GM12878 (cell line): ENCODE measurements around the gene FCF1. TPM values are rescaled to one million over a fixed set of nuclear protein-coding genes. Genes with fewer than 3 reads are reported as not detected.

ENCODE experiments used
- ATAC-seq: fragments of 200-7000 bp; cut with Tn5 transposase; 3 replicates; pipeline ENCODE4 v1.9.1; 2020; ENCODE audit warnings: mild to moderate bottlenecking, moderate library complexity
- BruUV-seq: library from RNA; stranded (reverse); fragments of 400-500 nt; replicated peaks from 2 replicates; lab custom pipeline; 2021; lab: Mats Ljungman, UMichigan
- CTCF ChIA-PET: fragments of 300-600 bp; sonication (Branson Sonifier 250); formaldehyde crosslinking; extraction: SDS; loops from one replicate; lab custom pipeline; 2021; ENCODE audit warnings: inconsistent platforms; lab: Yijun Ruan, JAX
- POLR2A ChIA-PET: fragments of 350-600 bp; formaldehyde crosslinking; extraction: SDS; loops from one replicate; lab custom pipeline; 2021; ENCODE audit warnings: inconsistent platforms; lab: Charles Lee
- RAD21 ChIA-PET: fragments of 300-600 bp; sonication (Branson Sonifier 250); formaldehyde crosslinking; loops from one replicate; lab custom pipeline; 2023; ENCODE audit warnings: antibody characterized with exemption; ENCODE audit not compliant: unreplicated experiment; lab: Charles Lee
- SMC1A ChIA-PET: fragments of 300-600 bp; sonication (Branson Sonifier 250); formaldehyde crosslinking; loops from one replicate; lab custom pipeline; 2023; ENCODE audit not compliant: unreplicated experiment, uncharacterized antibody; lab: Charles Lee
- DNase-seq: peaks from one replicate; pipeline ENCODE4 v3.0.0-alpha.2; 2011; ENCODE audit warnings: low read depth, low spot score
- FAIRE-seq: peaks from 3 replicates; lab custom pipeline; 2011; peaks lifted over from hg19 to GRCh38; lab: Jason Lieb, UNC
- H2AFZ ChIP-seq: 2 replicates; pipeline ENCODE4 v1.6.0; 2011; ENCODE audit warnings: low read depth, low read length, control low read depth; ENCODE audit not compliant: control insufficient read depth
- H3K27ac ChIP-seq: 2 replicates; pipeline ENCODE4 v1.5.1; 2011; ENCODE audit warnings: control low read depth; ENCODE audit not compliant: control insufficient read depth, insufficient read depth
- H3K27me3 ChIP-seq, 2 experiments: replicated peaks in 1 of 2; 2 replicates each; pipeline versions ENCODE4 v1.6.0 to v1.6.1; 2011; ENCODE audit warnings: low read length in 1 of 2; ENCODE audit not compliant: control insufficient read depth in 2 of 2, insufficient read depth in 2 of 2
- H3K36me3 ChIP-seq, 2 experiments: 2 replicates each; pipeline ENCODE4 v1.5.1; 2011; ENCODE audit warnings: low read length in 1 of 2; ENCODE audit not compliant: control insufficient read depth in 2 of 2, insufficient read depth in 2 of 2
- H3K4me1 ChIP-seq: 2 replicates; pipeline ENCODE4 v1.6.1; 2011; ENCODE audit warnings: mild to moderate bottlenecking, low read length, moderate library complexity, mixed read lengths; ENCODE audit not compliant: control insufficient read depth, insufficient read depth
- H3K4me2 ChIP-seq: 2 replicates; pipeline ENCODE4 v1.6.0; 2011; ENCODE audit warnings: control low read depth; ENCODE audit not compliant: control insufficient read depth, insufficient read depth
- H3K4me3 ChIP-seq: fragments of 200-600 bp; sonication (generic); 2 replicates; pipeline ENCODE4 v1.5.1; 2016
- H3K79me2 ChIP-seq: 2 replicates; pipeline ENCODE4 v1.6.0; 2011; ENCODE audit warnings: low read length; ENCODE audit not compliant: control insufficient read depth, insufficient read depth
- H3K9ac ChIP-seq: 2 replicates; pipeline ENCODE4 v1.8.0; 2011; ENCODE audit warnings: low read length, control low read depth, mixed read lengths; ENCODE audit not compliant: control insufficient read depth, insufficient read depth
- H3K9me3 ChIP-seq: replicated peaks from 3 replicates; pipeline ENCODE4 v1.5.1; 2011; ENCODE audit warnings: mild to moderate bottlenecking, low read length; ENCODE audit not compliant: control insufficient read depth, insufficient read depth
- H4K20me1 ChIP-seq: 2 replicates; pipeline ENCODE4 v1.6.0; 2011; ENCODE audit not compliant: control insufficient read depth, insufficient read depth
- BMI1 ChIP-seq: fragments of 450-650 bp; IDR thresholded peaks from 2 replicates; pipeline ENCODE4 v1.6.1; 2016; ENCODE audit warnings: mild to moderate bottlenecking, moderate library complexity, borderline replicate concordance
- CEBPB ChIP-seq, 2 experiments: fragments of 150-350 bp in 1 of 2; IDR thresholded peaks; 2 replicates each; pipeline ENCODE4 v1.6.1; 2012 to 2014; ENCODE audit warnings: low read depth in 2 of 2, low read length in 2 of 2, borderline replicate concordance in 1 of 2, inconsistent platforms in 1 of 2
- HDAC2 ChIP-seq: fragments of 200-600 bp; sonication (generic); IDR thresholded peaks from 2 replicates; pipeline ENCODE4 v1.6.1; 2017
- HDAC6 ChIP-seq: fragments of 200-600 bp; sonication (generic); IDR thresholded peaks from one replicate; pipeline ENCODE4 v1.8.0; 2017; ENCODE audit warnings: antibody characterized with exemption; ENCODE audit not compliant: unreplicated experiment
- KLF5 ChIP-seq: fragments of 450-650 bp; IDR thresholded peaks from 2 replicates; pipeline ENCODE4 v1.6.1; 2014; ENCODE audit warnings: mild to moderate bottlenecking; ENCODE audit not compliant: partially characterized antibody
- WRNIP1 ChIP-seq: IDR thresholded peaks from 2 replicates; pipeline ENCODE4 v1.6.1; 2011; ENCODE audit warnings: low read depth, low read length, improper control_type of control experiment, borderline replicate concordance
- WGBS: methylation state at CpG from one replicate; pipeline ENCODE4 v1.1.6; 2016; ENCODE audit warnings: low lambda C conversion rate; ENCODE audit not compliant: insufficient replicate concordance, insufficient coverage; ENCODE audit errors: missing lambda C conversion rate; 5-methylcytosine and 5-hydroxymethylcytosine counted together
- in situ Hi-C: fragments of 300-500 bp; cut with MboI; formaldehyde crosslinking; loops from 9 replicates; pipeline ENCODE4 v1.14.3; 2018; ENCODE audit warnings: mixed read lengths
- intact Hi-C: fragments of 100-400 bp; cut with micrococcal nuclease; formaldehyde crosslinking; loops from one replicate; pipeline ENCODE4 v1.14.2; 2022; ENCODE audit not compliant: unreplicated experiment
- polyA plus RNA-seq, 11 experiments: library from polyadenylated mRNA; depleted of rRNA in 4 of 11; unstranded in 6 of 11; stranded (reverse) in 5 of 11; fragments of >200 nt; fragmentation: Nextera tagmentation in 4 of 11; fragmentation: Illumina TruSeq in 1 of 11; extraction: Ambion mirVana in 4 of 11; extraction: Trizol in 1 of 11; gene quantifications; 1 replicate in 1 of 11; 2 replicates in 10 of 11; pipeline versions ENCODE4 v1.2.1 to v1.2.3, GENCODE V29; 2011 to 2016; ENCODE audit warnings: inconsistent platforms in 2 of 11, missing spikeins in 2 of 11, low read depth in 1 of 11
- total RNA-seq, 4 experiments: library from RNA; depleted of rRNA in 3 of 4; stranded (reverse); fragments of >200 nt in 3 of 4; fragmentation: Illumina TruSeq in 1 of 4; extraction: Trizol in 1 of 4; gene quantifications; 2 replicates each; pipeline versions ENCODE4 v1.2.1 to v1.2.3, GENCODE V29; 2013 to 2021
- TF ChIP-seq, protein P1 (sequence below): fragments of 450-650 bp; IDR thresholded peaks from 2 replicates; pipeline ENCODE4 v1.6.1; 2016; ENCODE audit warnings: mild to moderate bottlenecking
- TF ChIP-seq, protein P2 (sequence below): fragments of 450-650 bp; formaldehyde crosslinking; IDR thresholded peaks from 2 replicates; pipeline ENCODE4 v1.4.0; 2022; ENCODE audit warnings: mild to moderate bottlenecking, moderate library complexity
- TF ChIP-seq, protein P3 (sequence below): IDR thresholded peaks from 2 replicates; pipeline ENCODE4 v1.6.1; 2012; ENCODE audit warnings: low read depth, low read length, improper control_type of control experiment

The FCF1 gene
- total and polyA plus RNA-seq, 10 of the 15 experiments (the other 5 are each of a cell fraction or from before 2014, with no cell fraction given), result 6.2 to 88.7 (median 28.5) TPM

DNA sequence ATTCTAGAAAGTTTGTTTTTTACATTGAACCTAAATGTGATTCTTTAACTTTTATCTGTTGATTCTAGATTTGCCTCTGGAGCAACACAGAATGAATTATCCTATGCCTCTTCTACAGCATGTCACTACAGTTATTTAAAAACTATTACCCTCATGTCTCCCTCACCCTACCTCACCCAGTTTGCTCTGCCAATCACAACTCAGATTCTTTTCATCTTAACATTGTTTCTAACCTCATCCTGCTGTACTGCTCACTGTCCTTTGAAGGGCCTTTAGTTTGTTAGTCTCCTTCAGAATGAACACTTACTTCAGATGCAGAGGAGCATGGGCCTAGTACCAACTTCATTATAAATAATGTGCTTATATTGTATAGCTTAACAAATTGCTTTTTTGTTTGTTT, 71.7 kb downstream of the FCF1 start:
- peaks cover 13 to 14% of the 10 kb centered on the region in 2 experiments for H3K36me3 ChIP-seq

DNA sequence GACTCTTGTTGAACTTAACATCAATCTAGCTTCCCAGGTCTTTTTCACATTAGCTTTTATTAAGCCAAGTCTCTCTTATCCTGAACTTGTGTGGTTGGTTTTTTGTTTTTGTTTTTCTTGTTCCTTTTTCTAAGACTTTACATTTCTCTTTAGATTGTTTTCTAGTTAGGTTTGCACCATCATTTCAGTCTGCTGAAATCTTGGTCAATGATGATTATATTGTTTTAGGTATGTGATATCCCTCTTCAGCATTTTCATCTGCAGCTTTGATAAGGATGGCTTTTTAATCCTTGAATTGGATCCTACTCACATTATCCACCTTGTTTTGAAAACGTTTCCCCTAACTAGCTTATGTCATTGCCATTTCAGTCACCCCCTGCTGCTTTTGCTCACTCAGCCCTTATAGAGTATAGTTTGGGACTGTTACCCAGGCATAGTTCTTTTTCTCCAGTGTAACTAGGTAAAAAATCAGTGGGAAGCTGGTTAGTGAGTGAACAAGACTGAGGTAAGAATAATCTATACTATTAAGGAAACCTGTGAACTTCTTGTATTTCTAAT, 72.2 kb downstream of the FCF1 start:
- H3K27me3 ChIP-seq, result no peaks in the 10 kb centered on the region
- no peak overlapping the region for H3K4me3 ChIP-seq
- DNase-seq (no peak), FAIRE-seq (no peak), ATAC-seq (no peak)
- POLR2A ChIA-PET, result interaction anchor here (0.6 kb wide), 1 partner anchor 121 kb away, joined by 5 read pairs; no protein-coding TSS in a partner anchor
- no peaks in the 10 kb centered on the region; the same call in 2 of the 3 replicates for H3K9me3 ChIP-seq
- H3K36me3 ChIP-seq, result peaks cover 13 to 14% of the 10 kb centered on the region in 2 experiments
- BruUV-seq, result no TSS peak
- H3K27ac ChIP-seq, result no peak overlapping the region
- no peak overlapping the region for H2AFZ ChIP-seq
- CTCF ChIA-PET, result interaction anchor here (0.9 to 2.0 kb wide), 9 partner anchors 9 to 176 kb away, joined by 3 to 6 read pairs (median 3); partner anchors contain the start of gene YLPM1
- no peaks in the 10 kb centered on the region; the same call in none of the 2 replicates for H3K79me2 ChIP-seq
- H4K20me1 ChIP-seq, result no peaks in the 10 kb centered on the region
- SMC1A ChIA-PET, result interaction anchor here (0.5 to 1.4 kb wide), 3 partner anchors 13 to 1193 kb away, joined by 3 read pairs; no protein-coding TSS in a partner anchor
- intact Hi-C loops, result no loop called here
- in situ Hi-C loops, result no loop called here
- RAD21 ChIA-PET, result interaction anchor here (1.5 kb wide), 1 partner anchor 177 kb away, joined by 3 read pairs; no protein-coding TSS in a partner anchor
- H3K4me1 ChIP-seq, result no peaks in the 10 kb centered on the region
- no peak overlapping the region for H3K9ac ChIP-seq
- H3K4me2 ChIP-seq, result no peak overlapping the region
- 23% methylated on average over 1 of the region's 1 CpG for WGBS
- TF ChIP-seq, protein P1, sequence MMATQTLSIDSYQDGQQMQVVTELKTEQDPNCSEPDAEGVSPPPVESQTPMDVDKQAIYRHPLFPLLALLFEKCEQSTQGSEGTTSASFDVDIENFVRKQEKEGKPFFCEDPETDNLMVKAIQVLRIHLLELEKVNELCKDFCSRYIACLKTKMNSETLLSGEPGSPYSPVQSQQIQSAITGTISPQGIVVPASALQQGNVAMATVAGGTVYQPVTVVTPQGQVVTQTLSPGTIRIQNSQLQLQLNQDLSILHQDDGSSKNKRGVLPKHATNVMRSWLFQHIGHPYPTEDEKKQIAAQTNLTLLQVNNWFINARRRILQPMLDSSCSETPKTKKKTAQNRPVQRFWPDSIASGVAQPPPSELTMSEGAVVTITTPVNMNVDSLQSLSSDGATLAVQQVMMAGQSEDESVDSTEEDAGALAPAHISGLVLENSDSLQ, result no peak
- TF ChIP-seq HDAC2, result no peak
- no peak for TF ChIP-seq KLF5
- TF ChIP-seq HDAC6, result no peak
- TF ChIP-seq, protein P2, sequence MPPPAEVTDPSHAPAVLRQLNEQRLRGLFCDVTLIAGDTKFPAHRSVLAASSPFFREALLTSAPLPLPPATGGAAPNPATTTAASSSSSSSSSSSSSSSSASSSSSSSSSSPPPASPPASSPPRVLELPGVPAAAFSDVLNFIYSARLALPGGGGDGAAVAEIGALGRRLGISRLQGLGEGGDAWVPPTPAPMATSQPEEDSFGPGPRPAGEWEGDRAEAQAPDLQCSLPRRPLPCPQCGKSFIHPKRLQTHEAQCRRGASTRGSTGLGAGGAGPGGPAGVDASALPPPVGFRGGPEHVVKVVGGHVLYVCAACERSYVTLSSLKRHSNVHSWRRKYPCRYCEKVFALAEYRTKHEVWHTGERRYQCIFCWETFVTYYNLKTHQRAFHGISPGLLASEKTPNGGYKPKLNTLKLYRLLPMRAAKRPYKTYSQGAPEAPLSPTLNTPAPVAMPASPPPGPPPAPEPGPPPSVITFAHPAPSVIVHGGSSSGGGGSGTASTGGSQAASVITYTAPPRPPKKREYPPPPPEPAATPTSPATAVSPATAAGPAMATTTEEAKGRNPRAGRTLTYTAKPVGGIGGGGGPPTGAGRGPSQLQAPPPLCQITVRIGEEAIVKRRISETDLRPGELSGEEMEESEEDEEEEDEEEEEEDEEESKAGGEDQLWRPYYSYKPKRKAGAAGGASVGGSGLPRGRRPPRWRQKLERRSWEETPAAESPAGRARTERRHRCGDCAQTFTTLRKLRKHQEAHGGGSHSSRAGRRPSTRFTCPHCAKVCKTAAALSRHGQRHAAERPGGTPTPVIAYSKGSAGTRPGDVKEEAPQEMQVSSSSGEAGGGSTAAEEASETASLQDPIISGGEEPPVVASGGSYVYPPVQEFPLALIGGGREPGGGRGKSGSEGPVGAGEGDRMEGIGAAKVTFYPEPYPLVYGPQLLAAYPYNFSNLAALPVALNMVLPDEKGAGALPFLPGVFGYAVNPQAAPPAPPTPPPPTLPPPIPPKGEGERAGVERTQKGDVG, result no peak
- no peak for TF ChIP-seq WRNIP1
- TF ChIP-seq BMI1, result no peak
- TF ChIP-seq, protein P3, sequence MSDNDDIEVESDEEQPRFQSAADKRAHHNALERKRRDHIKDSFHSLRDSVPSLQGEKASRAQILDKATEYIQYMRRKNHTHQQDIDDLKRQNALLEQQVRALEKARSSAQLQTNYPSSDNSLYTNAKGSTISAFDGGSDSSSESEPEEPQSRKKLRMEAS, result no peak
- no peak for TF ChIP-seq CEBPB (IDR thresholded peaks at IDR 0.05; ENCODE audit: borderline replicate concordance in 1 of 2, low read depth in 2 of 2, low read length in 2 of 2)

More for the DNA sequence above, 71.7 kb downstream of the FCF1 start:
- FAIRE-seq (no peak), ATAC-seq (no peak), DNase-seq (no peak)
- Histone ChIP-seq H3K4me2 (no peak overlapping the region), H3K9me3 (no peaks in the 10 kb centered on the region; the same call in 2 of the 3 replicates), H3K4me1 (no peaks in the 10 kb centered on the region), H3K4me3 (no peak overlapping the region), H3K27ac (no peak overlapping the region), H3K27me3 (no peaks in the 10 kb centered on the region), H3K79me2 (no peaks in the 10 kb centered on the region; the same call in none of the 2 replicates), H3K9ac (no peak overlapping the region), H4K20me1 (no peaks in the 10 kb centered on the region), H2AFZ (no peak overlapping the region)
- ChIA-PET RAD21 (interaction anchor here (1.5 kb wide), 1 partner anchor 176 kb away, joined by 3 read pairs; no protein-coding TSS in a partner anchor), SMC1A (interaction anchor here (0.5 to 1.0 kb wide), 2 partner anchors 13 to 1192 kb away, joined by 3 read pairs; no protein-coding TSS in a partner anchor), POLR2A (no interaction called here), CTCF (interaction anchor here (0.6 to 2.0 kb wide), 8 partner anchors 8 to 296 kb away, joined by 3 to 6 read pairs (median 3); partner anchors contain the start of gene YLPM1)
- in situ Hi-C loops, result no loop called here
- intact Hi-C loops, result no loop called here
- no TSS peak for BruUV-seq
- TF ChIP-seq BMI1, result no peak
